GM04503 (cell line): ENCODE results near the gene MAB21L1.

Experiments used
- DNase-seq: peaks from one replicate; pipeline ENCODE4 v3.0.0-alpha.2; 2012; ENCODE audit warnings: low read depth

MAB21L1 gene

DNA sequence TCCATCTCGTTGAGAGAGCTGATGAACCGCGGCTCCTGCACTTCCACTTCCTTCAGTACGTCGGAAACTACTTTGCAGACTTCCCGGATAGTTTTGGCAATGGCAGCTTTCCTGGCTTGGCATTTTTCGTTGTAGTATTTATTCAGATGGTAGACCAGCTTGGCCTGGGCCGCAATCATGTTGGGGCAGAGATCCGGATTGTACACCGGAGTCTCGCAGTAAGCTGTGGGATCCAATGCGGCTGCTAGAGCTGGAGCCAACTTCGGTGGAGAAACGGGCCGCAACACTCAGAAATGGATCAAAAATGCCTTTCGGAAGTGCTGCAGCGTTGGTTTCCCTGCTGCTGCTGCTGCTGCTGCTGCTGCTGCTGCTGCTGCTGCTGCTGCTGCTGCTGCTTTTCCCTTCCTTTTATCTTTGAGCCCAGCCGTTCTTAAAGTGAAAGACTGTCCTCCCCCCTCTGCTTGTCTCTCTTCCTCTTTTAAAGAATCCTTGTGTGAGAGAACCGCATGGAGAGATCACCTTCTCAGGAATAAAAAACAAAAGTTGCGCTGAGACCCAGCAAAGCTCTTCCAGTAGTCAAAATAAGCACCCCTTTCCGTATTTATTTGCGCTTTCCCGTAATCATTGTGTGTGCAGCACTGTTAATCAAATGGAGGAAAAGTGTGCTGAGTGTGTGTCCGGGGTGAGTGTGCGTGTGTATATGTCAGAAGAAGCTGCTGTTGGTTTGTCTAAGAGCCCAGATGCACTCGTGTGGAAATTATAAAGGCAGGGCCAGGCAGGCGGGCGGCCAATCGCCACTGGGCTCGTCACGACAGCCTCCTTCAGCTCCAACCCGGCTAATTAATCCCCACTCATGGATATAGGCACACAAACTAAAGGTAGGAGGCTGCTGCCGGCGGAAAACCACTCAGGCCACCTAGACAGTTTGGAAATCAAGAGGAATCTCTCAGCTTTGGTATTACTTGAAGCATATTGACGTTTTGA lies at the start of gene MAB21L1:
Gene MAB21L1, minus strand, starts transcription at position 730 of the 984 bp plus-strand sequence. Its CDS starts 551 bp downstream, at position 179.
- DNase-seq = no peak

DNA sequence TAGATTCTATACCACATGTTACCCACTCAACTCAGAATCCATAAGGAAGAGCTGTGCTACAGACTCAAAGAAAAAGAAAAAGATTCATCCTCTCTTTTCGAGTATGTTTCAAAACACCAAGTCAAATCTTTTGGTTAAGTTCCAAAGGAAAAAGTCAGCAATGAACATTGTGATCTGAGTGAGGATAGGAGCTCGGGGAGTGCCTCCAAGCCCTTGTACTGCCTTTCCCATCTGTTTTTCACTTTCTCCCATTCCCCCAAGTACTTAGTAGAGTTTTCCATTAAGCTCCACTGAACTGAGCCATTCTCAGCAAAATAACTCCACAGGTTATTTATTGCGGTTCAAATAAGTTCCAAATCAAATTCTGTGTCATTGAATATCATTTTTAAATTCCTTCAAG lies 47.7 kb upstream of the MAB21L1 start:
- no peak for DNase-seq

DNA sequence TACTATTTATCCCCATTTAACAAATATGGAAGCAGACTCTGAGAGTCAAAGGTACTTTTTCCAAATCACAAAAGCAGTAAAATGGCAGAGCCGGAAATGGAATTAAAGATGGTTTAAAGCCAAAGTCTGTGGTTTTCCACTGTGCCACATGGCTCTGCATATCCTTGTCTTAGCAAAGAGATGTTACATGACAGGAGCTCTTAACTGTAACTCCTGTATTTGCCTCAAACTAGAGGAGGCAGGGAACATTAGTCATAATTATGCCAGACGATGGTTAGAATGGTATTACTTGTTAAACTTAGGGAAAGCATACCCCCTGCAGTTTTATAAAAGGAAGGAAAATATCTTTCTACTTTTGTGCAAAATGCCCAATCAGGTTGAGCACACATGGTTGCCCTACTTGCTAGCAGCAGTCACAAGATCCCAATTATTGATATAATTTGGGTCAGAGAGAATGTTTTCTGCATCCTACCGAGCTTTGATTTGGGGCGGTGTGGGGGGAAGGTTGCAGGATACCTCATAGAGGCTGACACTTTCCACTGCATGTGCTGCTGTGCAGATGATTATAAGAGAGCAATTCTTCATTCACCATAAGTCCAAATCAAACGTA lies 42.0 kb upstream of the MAB21L1 start:
- DNase-seq = no peak

DNA sequence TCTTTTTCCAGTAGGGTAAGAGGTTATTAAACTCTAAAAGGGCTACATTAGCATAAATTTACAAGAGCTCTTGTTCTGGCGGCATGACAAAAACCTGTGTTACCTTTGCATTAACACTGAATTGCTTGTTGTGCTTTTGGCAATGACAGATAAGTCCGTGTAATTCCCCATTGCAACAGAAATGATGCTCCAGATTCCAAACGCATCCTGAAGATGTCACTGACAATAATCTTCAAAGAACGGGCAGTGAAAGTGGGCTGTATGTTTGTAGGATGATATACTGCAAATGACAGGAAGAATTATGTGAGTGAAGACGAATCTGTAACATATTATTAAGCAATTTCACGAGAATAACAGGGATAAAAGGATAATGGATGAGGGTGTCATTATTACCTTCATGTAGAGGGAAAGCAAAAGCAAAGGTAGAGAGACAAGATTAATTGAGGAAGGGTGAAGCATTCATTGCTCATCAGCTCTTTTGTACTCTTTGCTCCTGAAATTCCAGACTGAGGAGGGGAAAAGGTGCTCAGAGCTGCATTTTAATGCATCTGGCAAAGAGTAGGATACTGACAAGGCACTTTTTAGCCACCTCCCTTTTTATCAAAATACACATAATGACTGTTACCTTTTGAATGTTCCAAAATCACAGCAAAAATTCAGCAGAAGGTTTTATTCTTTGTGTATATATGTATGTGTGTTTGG lies 38.5 kb upstream of the MAB21L1 start:
- DNase-seq = no peak

DNA sequence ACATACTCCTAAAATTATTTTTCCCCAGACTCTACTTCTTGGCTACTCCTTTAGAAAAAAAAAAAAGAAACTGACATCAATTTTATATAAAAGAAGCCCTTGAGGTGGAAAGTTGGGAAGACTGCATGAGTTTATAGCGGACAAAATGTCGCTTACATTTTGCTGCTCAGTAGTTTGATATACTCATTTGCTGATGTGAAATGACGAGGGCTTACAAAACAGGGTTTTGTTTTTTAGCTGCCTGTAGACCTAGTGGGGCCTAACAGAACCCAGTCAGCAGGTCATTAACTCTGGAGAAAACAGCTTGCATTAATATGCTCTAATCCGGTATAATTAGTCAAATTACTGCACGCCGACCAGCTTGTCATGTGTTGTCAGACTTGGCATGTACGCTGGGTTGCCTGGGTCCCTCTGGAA lies 37.6 kb upstream of the MAB21L1 start:
- no peak for DNase-seq

DNA sequence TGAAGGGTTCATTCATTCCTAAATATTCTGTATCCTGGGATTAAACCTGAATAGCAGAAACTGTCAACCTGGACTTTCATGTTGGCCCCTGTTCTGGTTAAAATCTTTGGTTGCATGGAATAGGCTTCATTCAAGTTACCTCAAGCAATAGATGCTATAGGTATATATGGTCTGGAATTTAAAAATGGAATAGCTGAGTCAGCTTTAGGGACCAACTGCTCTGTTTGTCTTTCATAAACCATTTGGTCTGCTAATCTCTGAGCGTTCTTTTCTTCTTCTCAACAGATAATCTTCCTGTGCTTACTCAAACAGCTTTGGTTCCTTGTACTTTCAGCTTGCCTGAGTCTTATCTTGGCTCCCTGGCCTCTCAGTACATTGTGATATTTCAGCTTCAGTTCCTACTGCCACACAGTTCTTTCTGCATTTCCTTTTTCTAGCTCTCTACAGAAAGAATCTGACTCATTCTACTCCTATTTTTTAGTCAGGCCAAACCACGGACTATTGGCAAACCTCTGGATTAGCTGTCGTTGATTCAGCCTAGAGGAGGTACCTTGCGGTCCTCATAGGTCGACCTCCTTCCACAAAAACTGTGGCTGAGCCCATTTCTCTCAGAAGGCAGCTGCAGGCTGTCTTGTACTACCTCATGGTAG lies 35.9 kb upstream of the MAB21L1 start:
- DNase-seq = peak; percentile 81

DNA sequence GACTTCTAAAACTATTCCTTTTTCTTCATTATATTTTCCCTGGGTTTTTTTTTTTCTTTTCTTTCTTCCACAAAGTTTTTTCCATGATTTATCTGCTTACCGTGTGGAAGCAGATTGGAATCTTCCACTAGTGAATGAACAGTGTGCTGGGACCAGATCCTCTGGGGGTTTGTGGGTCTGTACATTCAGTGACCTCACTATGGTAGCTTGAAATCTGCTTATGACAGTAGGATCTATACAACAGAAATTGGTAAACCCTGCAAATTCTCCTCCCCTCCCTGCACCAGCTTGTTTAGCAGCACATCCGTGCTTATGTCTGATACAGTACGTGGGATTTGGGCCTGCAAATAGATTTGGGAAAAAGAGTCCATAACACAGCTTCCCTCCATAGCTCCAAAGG lies 26.0 kb upstream of the MAB21L1 start:
- no peak for DNase-seq

DNA sequence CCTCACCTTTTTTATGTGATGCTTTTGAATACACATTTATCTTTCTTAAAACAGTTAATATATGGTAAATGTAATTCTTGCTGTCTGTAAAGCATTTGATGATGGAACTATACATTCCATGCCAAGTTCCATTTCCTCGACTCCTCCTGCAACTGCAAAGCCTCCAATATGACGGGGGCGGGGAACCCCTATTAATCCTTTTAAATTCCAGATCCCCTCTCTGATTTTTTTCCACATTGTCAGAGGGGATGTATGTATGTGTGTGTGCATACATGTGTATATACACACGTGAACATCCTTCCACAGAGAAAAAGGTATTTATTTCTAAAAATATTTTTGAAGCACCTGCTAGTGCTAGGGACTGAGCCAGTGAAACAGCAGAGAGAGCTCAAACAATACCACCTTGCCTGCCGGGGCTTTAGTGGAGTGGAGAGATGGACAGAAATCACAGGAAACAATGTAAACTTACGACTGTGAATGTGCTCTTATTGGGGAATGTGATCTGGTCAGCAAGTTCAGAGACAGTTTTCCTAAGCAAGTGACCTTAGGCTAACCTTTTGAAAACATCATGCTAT lies 25.3 kb upstream of the MAB21L1 start:
- no peak for DNase-seq

DNA sequence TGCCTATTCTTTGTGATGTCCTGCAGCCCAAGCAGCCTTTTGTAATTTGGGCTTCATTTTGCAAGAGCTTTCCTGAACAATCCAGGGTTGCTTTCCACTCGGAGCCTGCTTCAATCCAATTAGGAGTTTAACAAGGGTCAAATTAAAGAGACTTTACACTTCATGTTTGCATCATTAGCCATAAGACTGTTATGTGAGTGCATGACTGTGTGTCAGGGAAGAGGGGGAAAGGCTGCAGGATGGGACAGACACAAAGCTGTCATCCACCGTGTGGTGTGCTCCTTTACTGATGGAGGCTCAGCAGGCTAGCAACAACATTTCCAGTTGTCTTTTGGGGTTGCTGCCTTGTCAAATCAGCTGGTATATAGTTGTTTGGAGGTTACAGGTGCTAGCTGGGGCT lies 23.7 kb upstream of the MAB21L1 start:
- no peak for DNase-seq

DNA sequence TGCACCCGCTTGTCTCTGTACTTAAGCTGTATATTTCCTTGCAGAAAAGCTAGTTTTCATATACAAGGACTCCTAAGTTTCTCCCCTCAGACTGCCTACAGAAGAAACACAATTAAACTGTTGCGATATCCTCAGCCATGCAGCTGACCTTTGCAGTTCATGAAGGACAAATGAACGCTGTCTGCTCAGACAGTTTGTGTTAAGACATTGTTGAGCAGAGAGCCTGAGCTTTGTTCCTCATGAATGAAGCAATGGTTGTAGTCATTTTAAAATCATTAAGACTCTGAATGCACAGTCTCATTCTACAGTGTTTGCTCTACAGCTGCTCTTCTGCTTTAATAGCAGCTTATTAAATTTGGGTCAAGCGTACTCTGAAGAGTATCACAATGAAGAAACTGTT lies 23.2 kb upstream of the MAB21L1 start:
- DNase-seq = no peak

DNA sequence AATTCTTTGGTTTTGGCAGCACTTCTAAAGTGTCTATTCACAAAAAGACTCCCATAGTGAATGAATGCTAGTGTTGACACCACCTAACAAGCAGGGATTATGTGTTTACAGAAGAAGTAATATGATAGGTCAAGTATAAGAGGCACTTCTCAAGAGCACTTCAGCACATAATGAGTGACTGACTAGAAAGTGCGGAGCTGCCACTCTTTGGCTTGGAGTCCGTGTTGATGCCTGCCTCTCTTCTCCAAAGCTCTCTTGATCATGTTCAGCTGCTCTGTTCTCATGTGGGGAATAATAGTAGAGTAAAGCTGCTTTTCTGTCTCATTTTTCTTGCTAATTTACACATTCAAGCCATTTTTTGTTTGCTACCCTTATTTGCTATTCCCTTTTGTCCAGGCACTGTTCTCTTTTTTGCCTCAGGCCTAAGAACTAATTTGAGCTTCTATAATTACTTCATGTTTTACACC lies 22.7 kb upstream of the MAB21L1 start:
- DNase-seq = no peak

DNA sequence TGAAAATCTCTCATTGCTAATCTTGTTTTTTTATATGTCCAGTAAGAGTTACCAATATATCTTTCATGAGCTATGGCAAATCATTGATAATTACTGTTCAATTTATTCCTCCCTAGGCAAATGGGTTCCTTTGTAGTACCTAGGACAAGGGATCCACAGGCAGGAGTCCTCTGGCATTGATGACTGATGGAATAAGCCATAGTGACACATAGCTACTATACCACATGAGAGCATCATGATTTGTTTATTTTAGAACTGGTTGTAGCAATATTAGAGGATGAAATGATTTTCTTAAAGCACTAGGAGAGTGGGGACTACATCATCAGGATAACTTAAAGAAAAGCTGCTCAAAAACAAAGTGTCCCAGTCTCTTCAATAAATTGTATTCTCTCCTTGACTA lies 21.7 kb upstream of the MAB21L1 start:
- DNase-seq = no peak

DNA sequence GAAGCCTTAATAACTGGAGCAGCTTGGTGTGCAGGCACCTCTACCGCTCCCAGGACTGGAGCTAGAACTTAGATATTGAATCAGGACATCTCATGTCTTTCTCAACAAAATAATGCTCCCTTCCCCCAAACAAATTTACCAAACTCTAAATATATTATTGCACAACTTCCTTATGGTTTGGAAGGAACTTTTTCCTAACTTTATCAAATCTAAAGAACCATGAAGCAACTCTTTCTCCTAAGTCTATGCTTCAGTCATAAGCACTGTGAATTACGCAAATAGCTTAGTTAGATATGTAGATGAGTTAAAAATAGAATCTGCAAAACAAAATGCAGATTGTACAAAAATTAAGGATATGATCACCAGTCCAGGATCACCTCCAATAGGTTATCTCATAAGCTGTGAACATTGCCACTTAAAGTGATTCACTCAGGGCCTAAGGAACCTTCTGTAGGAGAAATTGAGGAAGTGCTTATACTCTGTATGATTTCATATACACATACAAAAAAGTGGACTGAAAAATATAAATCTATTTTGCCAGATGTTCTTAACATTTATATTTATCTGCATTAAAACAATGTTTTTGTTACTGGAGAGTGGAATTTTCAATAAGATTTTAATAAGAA lies 20.4 kb upstream of the MAB21L1 start:
- no peak for DNase-seq

DNA sequence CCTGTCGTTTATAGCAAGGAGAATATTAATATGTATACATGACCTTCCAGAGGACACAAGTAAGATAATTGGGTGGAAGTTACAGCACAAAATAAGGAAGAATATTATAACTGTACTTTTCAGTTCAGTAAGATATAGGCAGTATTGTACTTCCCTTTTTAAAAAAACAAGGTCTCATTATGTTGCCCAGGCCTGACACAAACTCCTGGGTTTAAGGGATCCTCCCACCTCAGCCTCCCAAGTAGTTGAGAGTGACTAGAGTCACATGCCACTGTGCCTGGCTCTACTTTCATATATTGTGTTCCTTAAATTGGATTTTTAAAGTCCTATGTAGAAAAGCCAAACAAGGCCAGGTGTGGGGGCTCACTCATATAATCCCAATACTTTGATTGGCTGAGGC lies 19.5 kb upstream of the MAB21L1 start:
- DNase-seq = no peak

DNA sequence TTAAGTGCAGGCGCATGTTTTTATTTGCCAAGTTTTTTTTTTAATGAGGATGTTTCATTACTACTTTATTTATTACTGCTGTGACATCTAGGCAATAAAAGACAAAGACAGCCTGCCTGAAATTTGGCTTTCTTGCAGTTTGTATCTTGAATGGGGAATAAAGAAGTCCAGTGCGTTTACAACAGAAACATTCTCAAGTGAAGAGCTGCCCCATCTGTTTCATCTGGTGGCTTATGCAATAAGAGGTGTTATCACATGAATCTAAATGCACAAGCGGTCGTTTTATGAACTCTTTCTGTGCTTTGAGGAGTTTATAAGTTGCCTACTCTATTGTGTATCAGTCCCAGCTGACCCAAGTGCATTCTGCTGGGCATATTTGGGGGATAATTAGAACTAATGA lies 12.6 kb upstream of the MAB21L1 start:
- DNase-seq = no peak

DNA sequence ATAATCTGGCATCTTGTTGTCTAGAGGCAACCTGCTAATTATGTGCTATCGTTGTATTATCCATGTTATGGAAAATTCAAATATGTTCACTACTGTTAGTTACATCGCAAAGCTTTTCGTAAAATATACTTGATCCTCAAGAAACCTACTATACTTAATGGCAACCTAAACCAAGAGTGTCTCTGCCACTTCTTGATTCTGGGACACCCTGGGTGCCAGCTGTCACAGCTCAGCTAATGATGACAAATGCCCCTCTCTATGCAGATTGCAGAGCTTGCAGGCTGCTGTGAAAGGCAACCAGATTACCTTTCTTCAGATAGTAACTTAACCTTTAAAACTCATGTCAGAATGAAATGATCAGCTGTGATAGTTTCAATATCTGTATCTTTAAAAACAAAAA lies 8.9 kb upstream of the MAB21L1 start:
- no peak for DNase-seq

DNA sequence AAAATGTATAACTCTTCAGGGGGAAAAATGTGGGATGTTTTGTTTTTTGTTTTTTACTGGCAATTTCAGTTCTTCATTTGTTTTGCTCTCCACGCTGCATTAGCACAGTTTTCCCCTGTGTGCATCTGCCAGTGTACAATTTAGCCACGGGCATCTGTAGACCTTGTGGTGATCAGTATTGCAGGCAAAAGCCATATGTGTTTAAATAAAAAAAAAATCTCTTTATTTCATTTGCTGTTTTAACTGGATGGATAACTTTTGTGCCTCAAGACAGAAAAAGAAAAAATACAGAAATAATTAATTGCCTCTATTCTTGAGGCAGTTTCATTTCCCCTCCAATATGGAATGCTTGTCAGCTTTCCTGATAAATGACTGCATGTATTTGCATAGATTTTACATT lies 7.9 kb upstream of the MAB21L1 start:
- DNase-seq = no peak

DNA sequence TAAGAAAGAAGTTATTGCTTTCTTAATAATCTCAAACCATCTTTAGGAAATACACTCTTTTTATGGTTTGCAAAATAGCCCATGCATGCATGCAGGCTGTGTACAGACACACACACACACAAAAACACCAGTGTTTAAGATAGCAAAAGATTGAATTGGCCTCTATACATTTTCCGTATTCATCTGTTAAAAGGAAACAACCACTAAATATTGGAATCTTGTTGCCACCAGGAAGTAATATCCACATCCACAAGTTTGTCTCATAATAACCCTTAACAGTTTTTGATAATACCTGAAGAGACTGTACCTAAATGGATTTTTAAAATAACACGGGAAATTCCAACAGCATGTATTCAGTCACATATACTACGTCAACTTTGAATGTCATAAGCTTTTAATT lies 7.3 kb upstream of the MAB21L1 start:
- DNase-seq = no peak

DNA sequence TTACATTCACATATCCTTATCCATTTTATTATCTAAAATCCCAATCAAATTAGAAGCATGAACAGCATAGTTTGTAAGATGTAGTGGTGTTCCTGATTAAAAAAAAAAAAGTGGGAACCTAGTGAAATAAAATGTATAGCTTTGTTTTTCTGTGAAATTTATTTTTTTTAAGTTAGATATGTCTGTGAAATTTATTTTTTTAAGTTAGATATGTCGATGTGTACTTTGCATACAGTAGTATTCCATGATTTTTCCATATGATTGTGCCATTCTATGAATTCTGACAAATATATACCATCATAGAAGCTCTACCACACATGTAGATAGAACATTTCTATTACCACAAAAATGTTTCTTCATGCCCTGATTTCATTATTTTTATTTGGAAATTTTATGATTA lies 6.0 kb upstream of the MAB21L1 start:
- DNase-seq = no peak

DNA sequence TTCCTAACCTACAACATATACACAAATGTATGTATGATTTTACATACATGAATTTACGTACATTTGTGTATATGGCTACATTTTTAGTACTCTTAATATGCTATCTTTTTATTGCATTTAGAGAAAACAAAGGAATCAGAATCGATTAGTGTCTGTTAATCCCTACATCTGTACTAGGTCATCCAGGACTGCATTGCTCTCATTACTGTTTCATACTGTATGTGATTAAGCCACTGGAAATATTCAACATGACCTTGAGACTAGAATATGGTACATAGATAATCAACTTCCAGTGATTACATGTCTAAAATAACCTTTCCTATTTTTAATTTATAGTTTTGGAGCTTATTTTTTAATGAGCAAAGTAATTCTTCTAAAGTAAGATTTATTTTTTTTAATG lies 5.3 kb upstream of the MAB21L1 start:
- DNase-seq = no peak

DNA sequence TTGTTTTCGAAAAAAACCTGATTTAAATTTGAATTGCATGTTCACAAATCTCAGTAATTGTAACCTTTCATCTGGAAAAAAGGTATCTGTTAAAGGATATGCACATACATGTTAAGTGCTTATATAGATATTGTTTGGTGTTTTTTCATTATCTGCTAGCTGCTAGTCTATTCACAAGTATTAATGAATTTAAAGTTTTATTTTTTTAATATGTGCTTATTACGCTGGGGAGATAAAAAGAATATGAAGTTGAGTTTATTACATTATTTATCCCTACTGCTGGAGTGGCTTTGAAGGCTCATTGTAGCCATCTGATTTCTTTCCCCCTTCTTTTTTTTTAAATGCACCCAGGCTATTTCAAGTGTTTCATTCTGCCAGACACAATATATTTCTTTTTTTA lies 3.9 kb upstream of the MAB21L1 start:
- no peak for DNase-seq
